WI38 (cell line): ENCODE results near the gene SHISAL2A.

ENCODE experiments used
- H3K4me3 ChIP-seq: 2 replicates; pipeline ENCODE4 v1.5.1; 2011; ENCODE audit warnings: low read depth, mild to moderate bottlenecking, control low read depth, low read length
- TF ChIP-seq, protein P1 (sequence below): IDR thresholded peaks from 2 replicates; pipeline ENCODE4 v1.5.1; 2012; ENCODE audit warnings: low read depth, mild to moderate bottlenecking, control low read depth, low read length

SHISAL2A gene

DNA sequence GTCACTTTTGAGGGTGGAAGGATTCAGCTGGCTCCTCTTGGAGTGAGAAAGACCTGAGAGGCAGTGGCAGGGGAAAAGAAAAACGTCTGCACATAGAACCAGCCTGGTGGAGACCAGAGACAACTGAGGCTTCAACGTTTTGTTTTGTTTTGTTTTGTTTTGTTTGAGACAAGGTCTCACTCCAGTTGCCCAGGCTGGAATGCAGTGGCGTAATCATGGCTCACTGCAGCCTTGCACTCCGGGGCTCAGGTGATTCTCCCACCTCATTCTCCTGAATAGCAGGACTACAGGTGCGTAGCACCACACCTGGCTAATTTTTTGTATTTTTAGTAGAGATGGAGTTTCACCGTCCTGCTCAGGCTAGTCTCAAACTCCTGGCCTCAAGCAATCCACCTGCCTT is 12.3 kb downstream of the SHISAL2A start:
- TF ChIP-seq, protein P1, sequence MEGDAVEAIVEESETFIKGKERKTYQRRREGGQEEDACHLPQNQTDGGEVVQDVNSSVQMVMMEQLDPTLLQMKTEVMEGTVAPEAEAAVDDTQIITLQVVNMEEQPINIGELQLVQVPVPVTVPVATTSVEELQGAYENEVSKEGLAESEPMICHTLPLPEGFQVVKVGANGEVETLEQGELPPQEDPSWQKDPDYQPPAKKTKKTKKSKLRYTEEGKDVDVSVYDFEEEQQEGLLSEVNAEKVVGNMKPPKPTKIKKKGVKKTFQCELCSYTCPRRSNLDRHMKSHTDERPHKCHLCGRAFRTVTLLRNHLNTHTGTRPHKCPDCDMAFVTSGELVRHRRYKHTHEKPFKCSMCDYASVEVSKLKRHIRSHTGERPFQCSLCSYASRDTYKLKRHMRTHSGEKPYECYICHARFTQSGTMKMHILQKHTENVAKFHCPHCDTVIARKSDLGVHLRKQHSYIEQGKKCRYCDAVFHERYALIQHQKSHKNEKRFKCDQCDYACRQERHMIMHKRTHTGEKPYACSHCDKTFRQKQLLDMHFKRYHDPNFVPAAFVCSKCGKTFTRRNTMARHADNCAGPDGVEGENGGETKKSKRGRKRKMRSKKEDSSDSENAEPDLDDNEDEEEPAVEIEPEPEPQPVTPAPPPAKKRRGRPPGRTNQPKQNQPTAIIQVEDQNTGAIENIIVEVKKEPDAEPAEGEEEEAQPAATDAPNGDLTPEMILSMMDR, result no peak
- no peak overlapping the region for H3K4me3 ChIP-seq

DNA sequence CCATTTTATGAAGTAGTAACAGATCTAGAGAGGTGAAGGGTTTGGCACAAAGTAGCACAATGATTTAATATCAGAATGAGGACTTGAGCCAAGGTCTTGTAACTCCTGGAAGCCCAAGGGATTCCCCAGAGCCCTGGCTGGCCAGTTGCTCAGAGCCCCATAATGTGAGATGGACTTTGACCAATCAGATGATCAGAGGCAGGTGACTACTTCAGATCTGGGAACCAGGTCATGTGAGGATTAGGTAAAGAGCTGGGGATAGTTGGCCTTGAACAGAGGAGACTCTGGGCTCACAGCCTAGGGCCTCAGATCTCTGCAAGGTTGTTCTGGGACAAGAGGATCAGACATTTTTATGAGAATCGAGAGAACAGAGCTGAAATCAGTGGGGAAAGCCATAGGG is 18.9 kb downstream of the SHISAL2A start:
- no peak overlapping the region for H3K4me3 ChIP-seq
- TF ChIP-seq, protein P1, result no peak

DNA sequence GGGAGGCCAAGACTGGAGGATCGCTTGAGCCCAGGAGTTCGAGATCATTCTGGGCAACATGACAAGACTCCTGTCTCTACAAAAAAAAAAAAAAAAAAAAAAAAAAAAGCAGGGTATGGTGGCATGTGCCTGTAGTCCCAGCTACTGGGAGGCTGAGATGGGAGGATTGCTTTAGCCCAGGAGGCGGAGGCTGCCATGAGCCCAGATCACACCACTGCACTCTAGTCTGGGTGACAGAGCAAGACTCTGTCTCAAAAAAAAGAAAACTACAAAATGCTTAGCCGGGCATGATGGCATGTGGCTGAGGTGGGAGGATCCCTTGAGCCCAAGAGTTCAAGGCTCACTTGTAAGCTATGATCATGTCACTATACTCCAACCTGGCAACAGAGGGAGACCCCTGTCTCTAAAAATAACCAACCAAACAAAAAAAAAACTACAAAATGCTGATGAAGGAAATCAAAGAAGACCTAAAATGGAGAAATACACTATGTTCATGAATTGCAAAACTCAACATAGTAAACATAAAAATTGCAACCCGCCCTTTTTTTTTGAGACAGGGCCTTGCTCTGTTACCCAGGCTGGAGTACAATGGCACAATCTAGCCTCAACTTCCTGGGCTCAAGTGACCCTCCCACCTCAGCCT is 20.4 kb downstream of the SHISAL2A start:
- TF ChIP-seq, protein P1, result no peak
- H3K4me3 ChIP-seq, result no peak overlapping the region

DNA sequence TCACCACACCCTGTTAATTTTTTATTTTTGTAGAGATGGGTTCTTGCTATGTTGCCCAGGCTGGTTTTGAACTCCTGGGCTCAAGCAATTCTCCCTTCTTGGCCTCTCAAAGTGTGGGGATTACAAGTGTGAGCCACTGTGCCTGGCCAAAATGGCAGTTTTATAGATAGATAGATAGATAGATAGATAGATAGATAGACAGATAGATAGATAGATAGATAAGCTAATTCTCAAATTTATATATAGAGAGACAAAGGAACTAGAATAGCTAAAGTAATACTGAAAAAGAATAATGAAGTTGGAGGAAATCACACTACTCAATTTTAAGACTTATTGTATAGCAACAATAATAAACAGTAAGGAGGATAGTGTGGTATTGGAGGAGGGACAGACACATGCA is 21.1 kb downstream of the SHISAL2A start:
- no peak overlapping the region for H3K4me3 ChIP-seq
- TF ChIP-seq, protein P1, result no peak

DNA sequence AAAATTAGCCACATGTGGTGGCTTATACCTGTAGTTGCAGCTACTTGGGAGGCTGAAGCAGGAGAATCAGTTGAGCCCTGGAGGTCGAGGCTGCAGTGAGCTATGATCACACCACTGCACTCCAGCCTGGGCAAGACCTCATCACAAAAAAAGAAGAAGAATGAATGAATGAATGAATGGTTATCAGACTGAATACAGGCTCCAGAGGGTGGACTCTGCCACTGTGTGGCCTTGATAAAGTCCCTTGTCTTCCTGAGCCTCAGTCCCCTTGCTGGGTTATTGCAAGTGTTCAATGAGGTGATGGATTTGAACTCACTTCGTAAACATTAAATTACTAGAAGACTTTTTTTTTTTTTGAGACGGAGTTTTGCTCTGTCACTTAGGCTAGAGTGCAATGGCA is 24.7 kb downstream of the SHISAL2A start:
- H3K4me3 ChIP-seq, result no peak overlapping the region
- TF ChIP-seq, protein P1, result no peak

DNA sequence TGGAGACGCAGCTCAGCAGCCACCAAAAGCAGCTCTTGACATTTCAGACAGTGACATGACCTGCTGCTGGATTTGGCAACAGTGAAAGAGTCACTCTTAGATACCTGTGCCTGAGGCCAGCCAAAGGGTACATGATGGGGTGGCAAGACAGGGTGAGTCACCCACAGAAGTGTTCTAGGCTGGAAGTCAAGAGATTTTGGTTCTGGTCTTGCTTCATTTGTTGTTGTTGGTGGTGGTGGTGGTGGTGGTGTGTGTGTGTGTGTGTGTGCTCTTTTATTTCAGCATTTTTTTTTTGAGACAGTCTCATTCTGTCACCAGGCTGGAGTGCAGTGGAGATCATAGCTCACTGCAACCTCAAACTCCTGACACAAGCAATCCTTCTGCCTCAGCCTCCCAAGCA is 25.8 kb downstream of the SHISAL2A start:
- TF ChIP-seq, protein P1, result no peak

DNA sequence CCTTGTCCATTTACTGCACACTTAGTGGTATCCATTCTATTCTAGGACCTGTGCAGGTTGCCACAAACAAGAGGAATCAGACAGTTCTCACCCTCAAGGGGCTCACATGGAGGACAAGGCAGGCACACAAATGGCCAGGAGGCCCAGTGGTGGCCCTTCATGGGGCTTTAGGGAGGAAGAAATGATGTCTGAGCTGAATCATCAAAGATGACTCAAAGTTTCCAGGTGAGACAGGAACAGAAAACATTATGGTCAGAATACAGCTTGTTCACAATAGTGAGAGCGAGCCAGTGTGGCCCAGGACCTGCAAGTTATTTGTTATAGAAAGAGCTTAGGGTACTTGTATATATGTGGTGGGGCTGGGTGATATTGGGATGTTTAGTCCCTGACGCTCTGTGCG is 26.4 kb downstream of the SHISAL2A start:
- TF ChIP-seq, protein P1, result no peak
- no peak overlapping the region for H3K4me3 ChIP-seq

More for the DNA sequence above, 25.8 kb downstream of the SHISAL2A start:
- H3K4me3 ChIP-seq, result no peak overlapping the region
